ENCODE results near the gene HSD3B2.

GRCh38 chr1:119442756-119443155 lies 27.8 kb downstream of the HSD3B2 start:
- TF ChIP-seq POLR2AphosphoS5 (IDR thresholded peaks at IDR 0.05; ENCODE audit: low read depth, low read length) (no peak), POLR2A (IDR thresholded peaks at IDR 0.05; ENCODE audit: low read depth, low read length) (no peak), TAF1 (IDR thresholded peaks at IDR 0.05; ENCODE audit: borderline replicate concordance, low read depth, low read length) (no peak)

All from GM12892 (cell line).